ENCODE measurements around the gene LST1.

LST1 gene

DNA sequence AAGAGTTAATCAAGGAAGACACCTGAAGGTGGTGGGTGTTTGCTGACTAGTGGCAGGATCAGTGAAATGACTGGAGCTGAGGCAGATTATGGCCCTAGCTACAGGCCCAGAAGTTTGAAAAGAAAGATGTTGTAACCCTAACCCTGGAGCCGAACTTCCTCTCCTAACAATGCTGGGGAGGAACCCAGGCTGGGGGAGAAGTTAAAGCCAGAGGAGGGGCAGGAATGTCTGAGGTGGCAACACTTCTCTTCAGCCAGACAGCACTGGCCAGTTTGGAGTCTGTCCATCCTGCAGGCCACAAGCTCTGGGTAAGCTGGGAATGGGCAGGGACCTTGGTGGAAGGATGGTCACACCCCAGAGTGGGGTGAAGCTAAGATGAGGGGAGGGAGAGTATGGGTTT lies at the start of gene LST1:
Gene LST1, plus strand, starts transcription at position 270 of the 400 bp plus-strand sequence. CDS start 1,023 bp downstream, outside the sequence.
- Histone ChIP-seq H3K4me1 (ENCODE audit: control insufficient read depth, insufficient read depth, low read length) (peaks cover 5% of the 10 kb centered on the region), H3K9ac (ENCODE audit: low read depth, low read length) (no peak within 1 kb of the TSS)

DNA sequence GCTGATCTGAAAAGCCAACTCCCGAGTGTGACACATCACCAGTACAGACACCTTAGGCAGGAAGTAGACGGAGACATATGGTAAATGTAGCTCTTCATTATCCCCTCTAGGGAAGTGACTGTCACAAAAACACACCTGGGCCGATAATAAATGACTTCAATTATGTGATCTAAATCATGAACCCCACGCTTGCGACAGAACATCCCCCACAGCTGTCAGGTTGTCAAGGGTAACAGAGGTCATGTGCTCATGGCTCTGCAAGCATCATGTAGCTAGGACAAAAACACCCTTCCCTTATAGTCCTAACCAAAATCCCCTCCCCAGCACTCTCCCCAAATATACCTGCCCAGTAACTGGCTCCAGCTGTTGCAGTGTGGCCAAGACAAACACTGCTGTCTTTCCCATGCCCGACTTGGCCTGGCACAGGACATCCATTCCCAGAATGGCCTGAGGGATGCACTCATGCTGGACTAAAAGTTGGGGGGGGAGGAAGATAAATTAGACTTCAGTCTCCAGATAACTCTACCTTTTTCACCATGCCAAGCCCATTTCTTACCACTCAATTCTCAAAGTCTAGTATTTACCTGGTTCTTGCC lies 47.2 kb upstream of the LST1 start:
- H3K9ac ChIP-seq (ENCODE audit: low read depth, low read length): no peak overlapping the region
- H3K4me1 ChIP-seq (ENCODE audit: control insufficient read depth, insufficient read depth, low read length): peaks cover 10% of the 10 kb centered on the region
- peaks cover 60% of the 10 kb centered on the region for H3K36me3 ChIP-seq (ENCODE audit: control insufficient read depth, insufficient read depth, low read length)
- no peak overlapping the region for H3K4me3 ChIP-seq (ENCODE audit: low read depth, low read length)
- no peaks in the 10 kb centered on the region for H3K9me3 ChIP-seq (ENCODE audit: control insufficient read depth, insufficient read depth, low read length)
- no peaks in the 10 kb centered on the region for H3K27me3 ChIP-seq (ENCODE audit: control insufficient read depth, insufficient read depth, low read length)

More for the DNA sequence above, at the start of gene LST1:
- no peak within 1 kb of the TSS for H3K4me3 ChIP-seq (ENCODE audit: low read depth, low read length)
- H3K27me3 ChIP-seq (ENCODE audit: control insufficient read depth, insufficient read depth, low read length): peaks cover 5% of the 10 kb centered on the region
- no peaks in the 10 kb centered on the region for H3K36me3 ChIP-seq (ENCODE audit: control insufficient read depth, insufficient read depth, low read length)
- no peaks in the 10 kb centered on the region for H3K9me3 ChIP-seq (ENCODE audit: control insufficient read depth, insufficient read depth, low read length)

DNA sequence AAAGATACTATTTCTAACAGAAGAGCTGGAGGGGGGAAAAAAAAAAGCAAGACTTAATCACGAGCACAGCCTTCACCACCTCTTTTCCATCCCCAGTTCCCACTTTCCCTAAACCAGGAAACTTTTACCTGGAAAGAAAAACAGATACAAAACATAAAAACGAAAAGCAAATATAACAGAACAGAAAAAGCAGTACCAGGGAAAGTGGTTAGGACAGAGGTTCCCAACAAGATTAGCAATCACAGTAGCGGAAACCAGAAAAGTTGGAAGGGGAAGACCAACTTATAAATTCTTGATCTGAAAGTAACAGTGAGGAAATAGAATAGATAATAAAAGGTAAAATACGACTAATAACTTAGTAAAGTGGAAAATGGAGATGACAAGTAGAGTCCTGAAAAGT lies 45.4 kb upstream of the LST1 start:
- Histone ChIP-seq H3K9ac (ENCODE audit: low read depth, low read length) (peak overlapping the region; percentile 100), H3K36me3 (ENCODE audit: control insufficient read depth, insufficient read depth, low read length) (peaks cover 42% of the 10 kb centered on the region)

DNA sequence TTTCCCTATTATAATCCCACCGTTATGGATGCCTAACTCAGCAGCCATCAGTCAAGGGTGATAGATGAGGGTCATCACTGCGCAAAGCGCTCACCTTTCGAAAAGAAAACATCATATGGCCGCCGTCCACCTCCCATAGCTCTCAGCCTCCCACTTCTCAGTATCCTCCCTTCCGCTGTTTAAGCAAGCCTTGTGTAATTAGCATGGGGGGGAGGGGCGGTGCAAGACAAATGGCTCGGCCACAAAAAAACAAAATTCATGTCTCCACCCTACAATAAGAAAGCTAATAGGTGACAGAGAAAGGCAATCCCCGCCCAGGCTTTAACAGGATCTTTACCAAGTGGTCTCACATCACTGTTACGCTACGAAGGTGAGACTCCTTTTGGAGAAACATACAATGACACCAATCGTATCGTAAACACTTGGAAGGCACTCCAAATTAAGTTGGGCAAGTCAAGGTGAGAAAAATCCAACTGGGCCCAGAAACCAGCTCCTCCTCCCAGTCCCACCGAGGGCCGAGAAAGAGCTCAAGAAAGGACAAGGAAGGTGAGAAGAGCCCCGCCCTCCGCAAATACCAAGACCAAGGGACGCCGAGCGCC lies 44.9 kb upstream of the LST1 start:
- Histone ChIP-seq H3K9me3 (ENCODE audit: control insufficient read depth, insufficient read depth, low read length) (no peaks in the 10 kb centered on the region), H3K4me3 (ENCODE audit: low read depth, low read length) (peak overlapping the region; percentile 93), H3K4me1 (ENCODE audit: control insufficient read depth, insufficient read depth, low read length) (peaks cover 10% of the 10 kb centered on the region), H3K9ac (ENCODE audit: low read depth, low read length) (peak overlapping the region; percentile 100), H3K27me3 (ENCODE audit: control insufficient read depth, insufficient read depth, low read length) (no peaks in the 10 kb centered on the region), H3K36me3 (ENCODE audit: control insufficient read depth, insufficient read depth, low read length) (peaks cover 37% of the 10 kb centered on the region)

More for the DNA sequence above, 45.4 kb upstream of the LST1 start:
- H3K4me3 ChIP-seq (ENCODE audit: low read depth, low read length): peak overlapping the region; percentile 93
- no peaks in the 10 kb centered on the region for H3K9me3 ChIP-seq (ENCODE audit: control insufficient read depth, insufficient read depth, low read length)
- no peaks in the 10 kb centered on the region for H3K27me3 ChIP-seq (ENCODE audit: control insufficient read depth, insufficient read depth, low read length)
- peaks cover 10% of the 10 kb centered on the region for H3K4me1 ChIP-seq (ENCODE audit: control insufficient read depth, insufficient read depth, low read length)

DNA sequence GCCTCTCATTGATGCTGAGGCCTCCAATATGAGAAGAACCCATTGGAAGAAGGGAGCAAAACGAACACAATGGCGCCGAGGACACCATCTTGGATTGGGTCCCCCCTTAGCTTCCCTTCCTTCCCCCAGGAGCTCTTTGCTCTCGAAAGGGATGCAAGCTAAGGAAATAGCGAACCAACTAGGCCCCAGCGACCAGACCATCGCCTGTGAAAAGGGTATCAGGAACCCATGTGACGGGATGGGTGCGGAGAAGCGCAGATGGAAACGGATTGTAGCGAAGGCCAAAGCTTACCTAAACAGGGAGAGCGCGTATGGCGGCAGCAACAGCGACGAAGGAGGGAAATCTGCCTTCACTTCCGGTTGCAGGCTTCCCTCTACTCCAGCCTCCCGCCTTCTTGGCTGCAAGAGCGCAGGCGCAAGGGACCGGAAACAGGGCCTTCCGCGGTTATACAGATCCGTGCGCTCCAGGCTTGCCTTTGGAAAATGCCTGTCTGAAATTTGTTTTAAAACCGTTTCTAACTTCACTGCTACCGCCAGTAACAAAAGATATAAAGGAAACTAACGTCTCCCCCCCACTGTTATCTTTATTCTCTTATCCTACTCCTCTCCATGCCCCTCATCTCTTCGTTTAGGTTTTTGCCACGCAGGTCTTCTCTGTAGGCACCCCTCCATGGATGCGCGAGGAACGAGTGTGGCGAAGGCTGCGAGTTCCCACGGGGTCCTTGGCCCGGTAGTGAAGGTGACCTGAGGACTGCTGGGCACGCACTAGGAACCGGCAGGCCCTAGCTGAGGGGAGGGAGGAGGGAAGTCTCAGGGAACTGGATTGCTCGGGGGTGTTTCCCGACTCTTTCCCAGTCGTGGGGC lies 44.2 kb upstream of the LST1 start, which contains the start of gene DDX39B:
Gene DDX39B, minus strand, starts transcription at position 346 of the 864 bp plus-strand sequence. CDS start 1,471 bp downstream, outside the sequence.
- H3K9ac ChIP-seq (ENCODE audit: low read depth, low read length): peak within 1 kb of the TSS; percentile 100
- no peaks in the 10 kb centered on the region for H3K9me3 ChIP-seq (ENCODE audit: control insufficient read depth, insufficient read depth, low read length)
- peaks cover 30% of the 10 kb centered on the region for H3K36me3 ChIP-seq (ENCODE audit: control insufficient read depth, insufficient read depth, low read length)
- peak within 1 kb of the TSS; percentile 93 for H3K4me3 ChIP-seq (ENCODE audit: low read depth, low read length)
- peaks cover 10% of the 10 kb centered on the region for H3K4me1 ChIP-seq (ENCODE audit: control insufficient read depth, insufficient read depth, low read length)
- H3K27me3 ChIP-seq (ENCODE audit: control insufficient read depth, insufficient read depth, low read length): no peaks in the 10 kb centered on the region

DNA sequence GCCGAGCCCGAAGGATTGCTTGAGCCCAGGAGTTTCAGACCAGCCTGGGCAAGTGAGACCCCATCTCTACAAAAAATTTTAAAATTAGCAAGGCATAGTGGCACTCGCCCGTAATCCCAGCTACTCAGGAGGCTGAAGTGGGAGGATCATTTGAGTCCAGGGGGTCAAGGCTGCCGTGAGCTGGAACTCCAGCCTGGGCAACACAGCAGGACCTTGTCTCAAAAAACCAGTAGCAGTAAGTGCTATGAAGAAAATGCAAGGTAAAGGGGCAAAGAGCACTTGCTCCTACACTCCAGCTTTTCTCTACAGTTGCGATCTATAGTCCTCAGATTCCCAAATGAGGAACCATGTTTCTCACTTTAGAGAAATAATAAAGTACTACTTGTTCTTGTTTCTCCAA lies 42.4 kb upstream of the LST1 start:
- no peak overlapping the region for H3K4me3 ChIP-seq (ENCODE audit: low read depth, low read length)
- no peak overlapping the region for H3K9ac ChIP-seq (ENCODE audit: low read depth, low read length)
- H3K27me3 ChIP-seq (ENCODE audit: control insufficient read depth, insufficient read depth, low read length): no peaks in the 10 kb centered on the region
- H3K36me3 ChIP-seq (ENCODE audit: control insufficient read depth, insufficient read depth, low read length): peaks cover 17% of the 10 kb centered on the region
- no peaks in the 10 kb centered on the region for H3K9me3 ChIP-seq (ENCODE audit: control insufficient read depth, insufficient read depth, low read length)
- peaks cover 10% of the 10 kb centered on the region for H3K4me1 ChIP-seq (ENCODE audit: control insufficient read depth, insufficient read depth, low read length)

DNA sequence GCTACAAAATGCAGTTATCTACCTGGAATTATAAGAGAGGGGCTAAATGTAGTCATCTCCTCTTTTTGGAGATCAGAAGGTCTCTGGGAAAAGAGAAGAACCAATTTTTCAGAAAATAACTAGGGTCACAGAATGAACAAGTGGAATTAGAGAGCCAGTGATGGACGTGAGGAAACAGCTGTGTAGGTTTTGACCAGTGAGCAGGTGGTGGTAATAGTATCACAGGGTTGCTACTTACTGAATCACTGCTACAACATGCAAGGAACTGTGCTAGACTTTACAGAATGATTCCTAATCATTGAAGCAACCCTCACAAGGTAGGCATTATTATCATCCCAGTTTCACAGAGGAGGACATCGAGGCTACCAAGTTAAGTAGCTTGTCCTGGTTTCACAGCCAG lies 41.4 kb upstream of the LST1 start:
- H3K9ac ChIP-seq (ENCODE audit: low read depth, low read length): no peak overlapping the region
- H3K27me3 ChIP-seq (ENCODE audit: control insufficient read depth, insufficient read depth, low read length): no peaks in the 10 kb centered on the region
- H3K36me3 ChIP-seq (ENCODE audit: control insufficient read depth, insufficient read depth, low read length): peaks cover 10% of the 10 kb centered on the region
- H3K4me3 ChIP-seq (ENCODE audit: low read depth, low read length): no peak overlapping the region
- H3K4me1 ChIP-seq (ENCODE audit: control insufficient read depth, insufficient read depth, low read length): peaks cover 5% of the 10 kb centered on the region
- H3K9me3 ChIP-seq (ENCODE audit: control insufficient read depth, insufficient read depth, low read length): no peaks in the 10 kb centered on the region

DNA sequence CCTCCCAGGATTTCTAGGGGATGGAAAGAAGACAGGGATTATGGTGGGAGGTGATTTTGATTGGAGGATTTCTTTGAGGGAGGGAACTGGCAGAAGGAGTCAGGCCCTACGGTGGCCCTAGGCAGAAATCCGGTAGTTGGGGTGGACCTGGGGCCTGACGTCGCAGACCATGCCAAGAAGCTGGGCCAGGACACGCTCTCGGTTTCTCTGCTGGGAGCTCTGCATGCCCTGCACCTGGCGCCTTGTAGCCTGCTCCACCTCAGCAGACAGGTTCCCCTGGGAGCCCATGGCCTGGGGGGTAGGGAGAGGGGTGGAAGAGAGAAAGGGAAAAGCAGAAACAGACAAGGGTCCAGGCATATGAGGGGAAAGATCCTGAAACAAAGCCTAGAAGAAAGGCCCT lies 40.8 kb upstream of the LST1 start:
- Histone ChIP-seq H3K9ac (ENCODE audit: low read depth, low read length) (no peak overlapping the region), H3K4me1 (ENCODE audit: control insufficient read depth, insufficient read depth, low read length) (peaks cover under 1% of the 10 kb centered on the region), H3K36me3 (ENCODE audit: control insufficient read depth, insufficient read depth, low read length) (peaks cover 4% of the 10 kb centered on the region), H3K27me3 (ENCODE audit: control insufficient read depth, insufficient read depth, low read length) (no peaks in the 10 kb centered on the region), H3K9me3 (ENCODE audit: control insufficient read depth, insufficient read depth, low read length) (no peaks in the 10 kb centered on the region), H3K4me3 (ENCODE audit: low read depth, low read length) (no peak overlapping the region)

DNA sequence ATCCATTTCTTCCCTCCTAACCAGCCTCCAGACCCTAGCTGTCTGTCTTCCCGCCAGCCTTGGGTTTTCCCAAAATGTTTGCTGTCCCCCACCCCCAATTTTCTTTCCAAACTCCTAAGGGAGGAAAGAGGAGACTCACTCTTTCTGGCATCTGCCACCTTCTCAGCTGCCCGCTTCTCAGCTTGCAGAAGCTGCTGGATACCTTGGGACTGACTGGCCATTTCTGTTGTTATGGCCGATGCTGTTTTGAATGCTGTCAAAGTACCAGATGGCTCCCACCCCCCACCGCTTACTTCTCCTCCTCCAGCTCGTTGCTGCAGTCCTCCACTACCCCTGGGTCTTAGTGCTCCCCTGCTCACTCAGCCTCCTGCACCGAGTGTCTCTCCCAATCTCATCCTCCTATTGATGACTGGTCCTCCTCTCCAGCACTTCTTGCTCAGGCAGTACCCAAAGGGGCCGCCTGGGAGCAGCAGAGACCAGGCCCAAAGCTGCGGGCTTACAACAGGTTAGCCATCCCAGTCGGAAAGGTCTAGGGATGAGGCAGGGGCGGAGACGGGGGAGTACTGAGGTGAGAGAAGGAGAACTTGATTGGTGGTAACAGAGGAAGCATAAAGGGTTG lies 39.6 kb upstream of the LST1 start, which contains the start of gene ATP6V1G2:
Gene ATP6V1G2, minus strand, starts transcription at position 270 of the 619 bp plus-strand sequence. Its CDS starts 49 bp downstream, at position 221.
- Histone ChIP-seq H3K36me3 (ENCODE audit: control insufficient read depth, insufficient read depth, low read length) (peaks cover 7% of the 10 kb centered on the region), H3K27me3 (ENCODE audit: control insufficient read depth, insufficient read depth, low read length) (no peaks in the 10 kb centered on the region), H3K4me1 (ENCODE audit: control insufficient read depth, insufficient read depth, low read length) (no peaks in the 10 kb centered on the region), H3K4me3 (ENCODE audit: low read depth, low read length) (peak within 1 kb of the TSS; percentile 76), H3K9me3 (ENCODE audit: control insufficient read depth, insufficient read depth, low read length) (no peaks in the 10 kb centered on the region), H3K9ac (ENCODE audit: low read depth, low read length) (no peak within 1 kb of the TSS)

DNA sequence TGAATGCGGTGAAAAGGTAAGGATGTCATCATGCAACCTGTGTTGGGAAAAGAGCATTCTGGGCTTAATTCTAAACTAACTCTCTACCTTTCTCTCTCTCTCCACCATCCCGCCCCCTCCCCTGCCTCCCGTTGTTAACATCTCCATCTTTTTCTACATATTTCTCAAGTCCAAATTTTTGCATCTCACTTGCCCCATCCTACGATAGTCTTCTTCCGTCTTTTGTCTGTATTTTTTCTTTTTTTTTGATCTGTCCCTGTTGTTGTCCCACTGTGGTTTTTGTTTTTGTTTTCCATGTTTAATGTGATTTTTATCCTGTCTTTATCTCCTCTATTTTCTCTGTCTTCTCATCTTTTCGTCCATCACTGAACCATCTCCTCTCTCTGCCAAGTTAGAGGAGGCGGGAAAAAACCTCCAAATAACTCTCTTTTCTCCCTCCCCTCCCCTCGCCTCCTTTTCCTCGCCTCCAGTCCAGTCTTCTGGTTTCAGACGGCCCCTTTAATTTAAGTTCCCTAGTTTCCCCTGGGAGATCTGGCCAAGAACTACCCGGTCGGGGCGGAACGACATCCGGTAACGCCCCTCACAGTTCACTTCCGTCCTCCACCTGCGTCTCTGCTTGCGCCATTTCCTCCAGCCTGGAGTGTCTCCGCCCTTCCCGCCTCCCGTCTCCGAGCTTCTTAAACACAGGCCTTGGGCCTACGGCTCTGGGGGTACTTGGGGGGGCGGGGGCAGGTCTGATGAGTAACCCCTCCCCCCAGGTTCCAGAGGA lies 38.9 kb upstream of the LST1 start, which contains the start of gene NFKBIL1:
Gene NFKBIL1, plus strand, starts transcription at position 651 of the 769 bp plus-strand sequence. Its CDS starts 87 bp downstream, at position 738.
- Histone ChIP-seq H3K4me1 (ENCODE audit: control insufficient read depth, insufficient read depth, low read length) (no peaks in the 10 kb centered on the region), H3K4me3 (ENCODE audit: low read depth, low read length) (peak within 1 kb of the TSS; percentile 76), H3K27me3 (ENCODE audit: control insufficient read depth, insufficient read depth, low read length) (no peaks in the 10 kb centered on the region), H3K9ac (ENCODE audit: low read depth, low read length) (peak within 1 kb of the TSS; percentile 12), H3K36me3 (ENCODE audit: control insufficient read depth, insufficient read depth, low read length) (peaks cover 7% of the 10 kb centered on the region), H3K9me3 (ENCODE audit: control insufficient read depth, insufficient read depth, low read length) (no peaks in the 10 kb centered on the region)
